ENCODE measurements around the gene VSIG4.

The VSIG4 gene

GRCh38 chrX:66008328-66008970, 31.4 kb downstream of the VSIG4 start:
- DNase-seq (ENCODE audit: low read depth) = no peak
- no peak for TF ChIP-seq CTCF (IDR thresholded peaks at IDR 0.05; ENCODE audit: low read depth, low read length)
- no peak for TF ChIP-seq MYC (IDR thresholded peaks at IDR 0.05; ENCODE audit: low read depth, low read length)
- no peak for TF ChIP-seq POLR2A (IDR thresholded peaks at IDR 0.05; ENCODE audit: extremely low read depth, insufficient read length)
- no peak for TF ChIP-seq MAX (IDR thresholded peaks at IDR 0.05; ENCODE audit: low read depth, low read length)
- no peak overlapping the region for H3K4me3 ChIP-seq (ENCODE audit: low read depth, low read length)

DNA sequence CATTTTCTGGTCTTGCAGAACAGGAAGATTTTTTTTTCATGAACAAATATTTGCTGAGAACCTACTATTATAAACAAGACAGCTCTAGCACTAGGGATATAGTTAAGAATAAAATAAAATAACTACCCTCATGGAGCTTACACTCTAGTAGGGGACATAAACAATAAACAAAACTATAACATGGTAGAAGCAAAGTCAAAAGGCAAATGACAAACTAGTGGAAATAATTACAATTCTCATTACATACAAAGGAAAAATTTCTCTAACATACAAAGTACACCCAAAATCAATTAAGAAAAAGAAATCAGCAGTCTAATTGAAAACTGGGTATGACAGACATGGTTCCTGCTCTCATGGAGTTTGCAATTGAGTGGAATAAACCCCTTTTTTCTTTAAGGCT, 32.0 kb downstream of the VSIG4 start:
- no peak overlapping the region for H3K4me3 ChIP-seq (ENCODE audit: low read depth, low read length)
- TF ChIP-seq CTCF (IDR thresholded peaks at IDR 0.05; ENCODE audit: low read depth, low read length) (no peak), MYC (IDR thresholded peaks at IDR 0.05; ENCODE audit: low read depth, low read length) (no peak), POLR2A (IDR thresholded peaks at IDR 0.05; ENCODE audit: extremely low read depth, insufficient read length) (no peak), MAX (IDR thresholded peaks at IDR 0.05; ENCODE audit: low read depth, low read length) (no peak)
- DNase-seq (ENCODE audit: low read depth) = no peak

DNA sequence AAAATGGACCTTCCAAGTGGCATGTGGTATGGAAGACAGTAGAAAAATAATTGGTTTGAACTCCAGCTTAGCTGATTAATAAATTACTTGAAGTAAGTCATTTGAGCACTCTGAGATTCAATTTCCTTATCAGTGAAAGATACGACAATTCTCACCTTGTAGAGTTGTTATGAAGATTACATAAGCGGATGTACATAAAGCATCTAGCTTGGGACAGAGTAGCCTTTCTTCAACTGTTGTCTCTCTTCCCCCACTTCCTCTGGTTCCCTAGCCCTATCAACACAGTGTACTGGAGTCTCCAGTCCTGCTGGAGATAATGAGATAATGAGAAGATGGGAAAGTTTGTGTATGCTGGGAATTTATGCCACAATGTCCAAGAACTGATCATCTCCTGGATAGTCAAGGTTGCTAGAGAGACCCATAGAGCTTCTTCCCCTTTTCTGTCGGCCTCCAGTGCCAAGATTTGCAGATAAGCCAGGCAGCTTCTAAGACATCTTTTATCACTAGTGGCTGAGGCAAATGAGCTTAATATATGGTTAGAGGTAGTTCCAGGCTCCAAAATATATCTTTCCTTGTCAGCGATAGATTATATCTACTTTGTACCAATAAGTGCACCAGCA, 33.9 kb downstream of the VSIG4 start:
- TF ChIP-seq CTCF (IDR thresholded peaks at IDR 0.05; ENCODE audit: low read depth, low read length) (no peak), POLR2A (IDR thresholded peaks at IDR 0.05; ENCODE audit: extremely low read depth, insufficient read length) (peak; percentile 8)
- H3K4me3 ChIP-seq (ENCODE audit: low read depth, low read length) = peak overlapping the region; percentile 48
- peak; percentile 75 for DNase-seq (ENCODE audit: low read depth)

DNA sequence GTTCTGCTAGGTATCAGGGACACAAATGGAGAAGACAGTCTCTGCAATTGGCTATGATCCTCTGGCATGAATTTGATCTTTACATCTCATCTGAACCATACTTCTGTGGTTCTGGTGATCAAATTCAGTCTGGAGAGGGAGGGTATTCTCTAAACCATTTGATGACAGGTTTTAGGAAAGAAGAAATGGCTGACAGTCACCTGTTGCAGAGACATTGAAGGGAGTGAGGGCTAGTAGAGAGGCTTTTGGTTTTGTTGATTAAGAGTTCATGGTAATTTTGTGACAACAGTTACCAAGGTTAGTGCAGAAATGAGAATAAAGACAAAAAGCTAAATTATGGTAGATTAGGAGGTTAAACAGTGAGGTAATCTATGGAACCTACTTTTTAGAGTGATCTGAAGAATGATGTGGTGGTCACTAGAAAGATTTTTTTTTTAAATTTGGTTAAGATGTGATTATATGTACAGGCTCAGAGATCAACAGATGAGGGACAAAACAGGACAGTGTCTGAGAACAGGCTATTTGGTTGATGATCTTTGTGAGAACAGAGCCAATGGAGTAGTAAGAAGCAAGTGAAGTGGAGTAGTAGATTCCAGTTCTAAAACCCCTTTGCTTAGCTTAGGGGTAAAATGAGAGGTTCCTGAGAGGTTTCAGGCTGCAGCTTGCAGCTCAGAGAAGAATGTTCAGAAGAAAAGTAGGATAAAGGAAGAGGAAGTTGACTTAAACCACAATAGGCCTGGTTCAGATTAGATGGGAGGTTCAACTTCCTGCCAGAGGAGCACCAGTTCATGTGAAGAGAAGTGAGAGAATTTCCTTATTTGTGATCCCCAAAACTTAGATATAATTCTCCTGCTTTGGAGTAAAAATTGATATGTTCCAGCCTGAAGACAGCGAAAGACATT, 34.7 kb downstream of the VSIG4 start:
- TF ChIP-seq POLR2A (IDR thresholded peaks at IDR 0.05; ENCODE audit: extremely low read depth, insufficient read length) (peak; percentile 18), MYC (IDR thresholded peaks at IDR 0.05; ENCODE audit: low read depth, low read length) (no peak)
- H3K4me3 ChIP-seq (ENCODE audit: low read depth, low read length) = peak overlapping the region; percentile 48
- peak; percentile 84 for DNase-seq (ENCODE audit: low read depth)

DNA sequence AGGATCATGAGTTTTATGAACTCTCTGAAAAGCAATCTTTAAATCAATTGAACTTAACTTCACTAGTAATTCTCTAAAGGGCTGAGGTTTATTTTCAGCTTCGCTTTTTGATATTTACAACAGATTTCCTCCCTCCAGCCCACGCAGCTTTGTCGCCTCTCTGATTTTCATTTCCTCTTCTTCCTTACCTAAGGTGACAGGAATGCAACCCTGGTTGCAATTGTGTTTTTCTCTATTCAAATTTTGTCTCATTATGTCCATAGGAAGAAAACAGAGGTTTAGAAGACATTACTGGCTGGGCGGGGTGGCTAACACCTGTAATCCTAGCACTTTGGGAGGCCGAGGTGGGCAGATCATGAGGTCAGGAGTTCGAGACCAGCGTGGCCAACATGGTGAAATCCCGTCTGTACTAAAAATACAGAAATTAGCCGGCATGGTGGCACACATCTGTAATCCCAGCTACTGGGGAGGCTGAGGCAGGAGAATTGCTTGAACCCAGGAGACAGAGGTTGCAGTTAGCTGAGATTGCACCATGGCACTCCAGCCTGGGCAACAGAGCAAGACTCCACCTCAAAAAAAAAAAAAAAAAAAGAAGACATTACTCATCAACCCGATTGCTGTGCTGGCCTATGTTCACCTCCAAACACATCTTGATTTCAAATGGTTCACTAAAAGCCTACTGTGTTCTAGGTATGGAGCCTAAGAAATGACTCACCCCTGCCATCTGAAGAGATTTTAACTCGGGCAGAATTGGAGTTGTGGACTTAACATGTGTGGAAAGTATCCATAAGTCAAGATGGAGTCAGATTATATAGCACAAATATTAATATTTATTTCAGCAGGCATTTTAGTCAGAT, 36.8 kb downstream of the VSIG4 start:
- no peak for DNase-seq (ENCODE audit: low read depth)
- TF ChIP-seq CTCF (IDR thresholded peaks at IDR 0.05; ENCODE audit: low read depth, low read length) = no peak
- TF ChIP-seq MAX (IDR thresholded peaks at IDR 0.05; ENCODE audit: low read depth, low read length) = no peak
- TF ChIP-seq POLR2A (IDR thresholded peaks at IDR 0.05; ENCODE audit: extremely low read depth, insufficient read length) = no peak
- H3K4me3 ChIP-seq (ENCODE audit: low read depth, low read length) = no peak overlapping the region
